Lung (tissue), 12 donors: ENCODE results near the gene NOP56. TPM values are rescaled to one million over a fixed set of nuclear protein-coding genes. Genes with fewer than 3 reads are reported as not detected.
A peak's percentile ranks its signal among the peaks of the same experiment; 100 is the strongest.

Experiments
- ATAC-seq: fragments of 200-7000 bp; cut with Tn5 transposase; one replicate; pipeline ENCODE4 v1.9.1; 2020; ENCODE audit warnings: moderate number of reproducible peaks; ENCODE audit not compliant: insufficient read depth, low FRiP score
- DNase-seq, 3 donors: peaks; one replicate each; pipeline ENCODE4 v3.0.0-alpha.2; 2013 to 2017
- H3K27ac ChIP-seq, 2 donors: one replicate each; pipeline ENCODE4 v1.5.1; 2013; ENCODE audit warnings: mild to moderate bottlenecking in 2 of 2, moderate library complexity in 2 of 2, control low read depth in 1 of 2, inconsistent platforms in 1 of 2, low read depth in 1 of 2, low read length in 1 of 2
- H3K27me3 ChIP-seq, 3 donors: one replicate each; pipeline ENCODE4 v1.5.1; 2013; ENCODE audit warnings: low read length in 2 of 3; ENCODE audit not compliant: control insufficient read depth in 3 of 3, insufficient read depth in 3 of 3
- H3K36me3 ChIP-seq, 4 donors: one replicate each; pipeline ENCODE4 v1.5.1; 2013; ENCODE audit warnings: low read length in 4 of 4, mild to moderate bottlenecking in 1 of 4, moderate library complexity in 1 of 4; ENCODE audit not compliant: control insufficient read depth in 4 of 4, insufficient read depth in 4 of 4
- H3K4me1 ChIP-seq, 5 donors: one replicate each; pipeline ENCODE4 v1.5.1; 2013; ENCODE audit warnings: low read length in 5 of 5, mild to moderate bottlenecking in 2 of 5, moderate library complexity in 1 of 5; ENCODE audit not compliant: control insufficient read depth in 5 of 5, insufficient read depth in 5 of 5
- H3K4me3 ChIP-seq: one replicate; pipeline ENCODE4 v1.5.1; 2013; ENCODE audit warnings: mild to moderate bottlenecking, control low read depth, moderate library complexity
- H3K9ac ChIP-seq, 2 donors: one replicate each; pipeline ENCODE4 v1.5.1; 2013; ENCODE audit warnings: low read length in 2 of 2, control low read depth in 1 of 2; ENCODE audit not compliant: insufficient read depth in 1 of 2
- H3K9me3 ChIP-seq, 4 donors: one replicate each; pipeline ENCODE4 v1.5.1; 2013; ENCODE audit warnings: low read length in 3 of 4, mild to moderate bottlenecking in 1 of 4, moderate library complexity in 1 of 4; ENCODE audit not compliant: control insufficient read depth in 4 of 4, insufficient read depth in 3 of 4
- CTCF ChIP-seq: IDR thresholded peaks from 2 replicates; pipeline ENCODE4 v1.5.1; 2012; ENCODE audit warnings: mild to moderate bottlenecking; ENCODE audit errors: control extremely low read depth, extremely low read depth
- WGBS, 2 donors: extraction: QIAGEN DNeasy Blood & Tissue Kit; methylation state at CpG; one replicate each; pipeline ENCODE4 v1.1.7; 2013; 5-methylcytosine and 5-hydroxymethylcytosine counted together
- polyA plus RNA-seq, 2 donors: library from polyadenylated mRNA; stranded (reverse); fragments of 200-250 nt; gene quantifications; one replicate each; pipeline ENCODE4 v1.2.1, GENCODE V29; 2013
- total RNA-seq, 2 donors: library from RNA; depleted of rRNA in 1 of 2; stranded (reverse); fragments of >200 nt in 1 of 2; gene quantifications; one replicate each; pipeline ENCODE4 v1.2.1, GENCODE V29; 2014 to 2021
- donor health status: control.
- donor health status: control.
- donor health status: Bipolar disorder and iron deficiency.
- donor health status: healthy.
- donor health status: DM: yes; HTN: yes; CAD: no.

NOP56 gene
- total and polyA plus RNA-seq, 4 donors = 73.3 to 138 (median 112) TPM

- Histone ChIP-seq H3K36me3 (no peaks in the 10 kb centered on the region), H3K4me1 (peaks cover 0 to 39% (median 6%) of the 10 kb centered on the region in 5 donors), H3K4me3 (no peak overlapping the region), H3K27me3 (peaks cover 0 to 26% (median 3%) of the 10 kb centered on the region in 3 donors), H3K27ac (no peak overlapping the region), H3K9ac (no peak overlapping the region), H3K9me3 (peaks cover 0 to 2% (median 0%) of the 10 kb centered on the region in 4 donors)
- no peak for TF ChIP-seq CTCF
- DNase-seq (no peak), ATAC-seq (no peak)
- WGBS, 2 donors = 93 to 96% methylated on average over 9 of the region's 9 CpGs
Measured at GRCh38 chr20:2696646-2697045, 44.2 kb downstream of the NOP56 start.

GRCh38 chr20:2697768-2698167 is 45.3 kb downstream of the NOP56 start:
- Histone ChIP-seq H3K9me3 (peaks cover 0 to 2% (median 0%) of the 10 kb centered on the region in 4 donors), H3K36me3 (no peaks in the 10 kb centered on the region), H3K4me1 (peaks cover 0 to 34% (median 6%) of the 10 kb centered on the region in 5 donors), H3K9ac (no peak overlapping the region), H3K4me3 (no peak overlapping the region), H3K27ac (no peak overlapping the region), H3K27me3 (peaks cover 0 to 22% (median 3%) of the 10 kb centered on the region in 3 donors)
- peak; percentile 55 to 64 (median 61) for DNase-seq
- 58 to 60% methylated on average over 3 of the region's 3 CpGs for WGBS, 2 donors
- no peak for ATAC-seq
- TF ChIP-seq CTCF = no peak

DNA sequence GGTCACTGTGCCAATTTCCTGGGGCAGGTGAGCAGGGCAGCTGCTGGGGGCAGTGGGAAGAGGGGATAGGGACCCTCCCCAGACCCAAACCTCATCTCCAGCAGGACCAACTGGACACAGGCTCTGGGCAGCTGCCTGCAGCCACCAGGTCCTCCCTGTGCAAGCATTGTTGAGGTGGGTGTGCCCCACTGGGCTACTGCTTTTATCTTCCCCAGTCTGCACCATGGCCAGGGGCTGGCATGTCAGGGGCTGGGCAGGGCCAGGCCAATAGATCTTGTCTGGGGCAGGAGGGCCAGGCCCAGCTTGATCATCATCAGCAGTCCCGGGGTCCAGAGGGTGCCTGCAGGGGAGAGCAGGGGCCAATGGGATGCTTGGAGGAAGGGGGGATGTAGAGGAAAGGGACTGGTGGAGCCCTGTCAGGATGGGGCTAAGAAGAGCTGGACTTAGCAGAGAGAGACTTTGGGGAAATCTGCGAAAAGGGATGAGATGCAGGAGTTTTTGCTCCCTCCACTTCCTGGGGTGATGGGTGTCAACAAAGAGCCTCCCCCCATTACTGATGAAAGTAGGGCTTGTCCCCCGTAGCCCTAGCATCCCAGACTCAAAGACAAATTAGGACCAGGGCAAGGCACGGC is 45.9 kb downstream of the NOP56 start:
- H3K9me3 ChIP-seq = peaks cover 0 to 2% (median 0%) of the 10 kb centered on the region in 4 donors
- TF ChIP-seq CTCF = no peak
- 79 to 91% methylated on average over 4 of the region's 4 CpGs for WGBS, 2 donors
- H3K36me3 ChIP-seq = no peaks in the 10 kb centered on the region
- H3K9ac ChIP-seq = no peak overlapping the region
- H3K4me1 ChIP-seq = peaks cover 0 to 34% (median 6%) of the 10 kb centered on the region in 5 donors
- no peak for DNase-seq
- H3K27me3 ChIP-seq = peaks cover 0 to 22% (median 3%) of the 10 kb centered on the region in 3 donors
- no peak overlapping the region for H3K4me3 ChIP-seq
- ATAC-seq = no peak
- no peak overlapping the region for H3K27ac ChIP-seq
